ENCODE measurements around the gene ERBB4. TPM values are rescaled to one million over a fixed set of nuclear protein-coding genes. Genes with fewer than 3 reads are reported as not detected.

ERBB4 gene
- total RNA-seq, 1 donor from 2014 or later, result 8.3 TPM

GRCh38 chr2:212534336-212534735 lies 4.3 kb downstream of the ERBB4 start:
- DNase-seq, result no peak
- no peak overlapping the region for H3K27ac ChIP-seq (replicated peaks)
- TF ChIP-seq, protein P1, sequence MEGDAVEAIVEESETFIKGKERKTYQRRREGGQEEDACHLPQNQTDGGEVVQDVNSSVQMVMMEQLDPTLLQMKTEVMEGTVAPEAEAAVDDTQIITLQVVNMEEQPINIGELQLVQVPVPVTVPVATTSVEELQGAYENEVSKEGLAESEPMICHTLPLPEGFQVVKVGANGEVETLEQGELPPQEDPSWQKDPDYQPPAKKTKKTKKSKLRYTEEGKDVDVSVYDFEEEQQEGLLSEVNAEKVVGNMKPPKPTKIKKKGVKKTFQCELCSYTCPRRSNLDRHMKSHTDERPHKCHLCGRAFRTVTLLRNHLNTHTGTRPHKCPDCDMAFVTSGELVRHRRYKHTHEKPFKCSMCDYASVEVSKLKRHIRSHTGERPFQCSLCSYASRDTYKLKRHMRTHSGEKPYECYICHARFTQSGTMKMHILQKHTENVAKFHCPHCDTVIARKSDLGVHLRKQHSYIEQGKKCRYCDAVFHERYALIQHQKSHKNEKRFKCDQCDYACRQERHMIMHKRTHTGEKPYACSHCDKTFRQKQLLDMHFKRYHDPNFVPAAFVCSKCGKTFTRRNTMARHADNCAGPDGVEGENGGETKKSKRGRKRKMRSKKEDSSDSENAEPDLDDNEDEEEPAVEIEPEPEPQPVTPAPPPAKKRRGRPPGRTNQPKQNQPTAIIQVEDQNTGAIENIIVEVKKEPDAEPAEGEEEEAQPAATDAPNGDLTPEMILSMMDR (IDR thresholded peaks at IDR 0.05; ENCODE audit: borderline replicate concordance), result no peak
- no peaks in the 10 kb centered on the region for H3K9me3 ChIP-seq (replicated peaks)
- no peaks in the 10 kb centered on the region for H3K36me3 ChIP-seq
- H3K27me3 ChIP-seq (ENCODE audit: low read depth), result peaks cover 52% of the 10 kb centered on the region
- no peak overlapping the region for H3K4me3 ChIP-seq
- intact Hi-C loops (cut with micrococcal nuclease), result no loop called here
- peaks cover 57% of the 10 kb centered on the region for H3K4me1 ChIP-seq

DNA sequence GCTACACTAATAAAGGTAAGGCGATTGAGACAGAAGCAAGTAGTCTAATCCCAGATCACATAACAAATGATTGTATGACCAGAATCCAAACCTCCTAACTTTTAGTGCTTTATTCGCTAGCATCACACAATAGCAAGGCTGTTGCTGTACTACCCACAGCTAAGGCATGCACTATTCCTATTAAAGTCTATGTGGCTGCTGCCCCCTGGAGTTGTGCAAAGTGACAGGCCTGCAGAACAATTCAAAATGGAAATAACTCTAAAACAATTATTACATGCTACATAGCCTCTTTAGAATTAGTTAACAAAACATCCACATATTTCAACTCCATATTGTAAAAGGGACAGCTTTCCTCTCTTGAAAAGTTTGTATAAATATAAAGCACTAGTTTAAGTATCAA lies 6.0 kb downstream of the ERBB4 start:
- peaks cover 49% of the 10 kb centered on the region for H3K4me1 ChIP-seq
- no peaks in the 10 kb centered on the region for H3K36me3 ChIP-seq
- no peak overlapping the region for H3K4me3 ChIP-seq
- DNase-seq, result no peak
- H3K27ac ChIP-seq (replicated peaks), result no peak overlapping the region
- peaks cover 37% of the 10 kb centered on the region for H3K27me3 ChIP-seq (ENCODE audit: low read depth)
- no peaks in the 10 kb centered on the region for H3K9me3 ChIP-seq (replicated peaks)
- TF ChIP-seq, protein P1 (IDR thresholded peaks at IDR 0.05; ENCODE audit: borderline replicate concordance), result no peak
- intact Hi-C loops (cut with micrococcal nuclease), result no loop called here

DNA sequence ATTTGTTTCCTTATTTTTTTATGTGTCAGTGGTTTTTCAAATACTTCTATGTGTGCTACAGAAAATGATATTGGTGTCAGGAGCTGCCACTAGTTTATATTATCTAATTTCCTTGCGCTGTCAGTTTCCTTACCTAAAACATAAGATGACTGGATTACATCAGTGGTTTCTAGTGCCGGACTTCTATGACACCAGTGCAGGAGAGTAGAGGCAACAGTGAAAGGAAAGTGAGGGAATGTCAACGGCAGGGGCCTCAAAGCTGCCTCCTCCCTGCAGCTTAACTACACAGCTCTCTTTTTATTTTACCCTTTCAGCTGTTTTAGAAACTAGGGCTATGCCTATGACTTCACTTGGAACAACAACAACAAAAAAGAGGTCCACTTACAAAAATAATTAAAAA lies 6.5 kb downstream of the ERBB4 start:
- TF ChIP-seq, protein P1 (IDR thresholded peaks at IDR 0.05; ENCODE audit: borderline replicate concordance), result no peak
- H3K4me1 ChIP-seq, result peaks cover 45% of the 10 kb centered on the region
- peaks cover 32% of the 10 kb centered on the region for H3K27me3 ChIP-seq (ENCODE audit: low read depth)
- H3K36me3 ChIP-seq, result no peaks in the 10 kb centered on the region
- no peak overlapping the region for H3K27ac ChIP-seq (replicated peaks)
- intact Hi-C loops (cut with micrococcal nuclease), result no loop called here
- DNase-seq, result no peak
- H3K9me3 ChIP-seq (replicated peaks), result no peaks in the 10 kb centered on the region
- H3K4me3 ChIP-seq, result no peak overlapping the region

DNA sequence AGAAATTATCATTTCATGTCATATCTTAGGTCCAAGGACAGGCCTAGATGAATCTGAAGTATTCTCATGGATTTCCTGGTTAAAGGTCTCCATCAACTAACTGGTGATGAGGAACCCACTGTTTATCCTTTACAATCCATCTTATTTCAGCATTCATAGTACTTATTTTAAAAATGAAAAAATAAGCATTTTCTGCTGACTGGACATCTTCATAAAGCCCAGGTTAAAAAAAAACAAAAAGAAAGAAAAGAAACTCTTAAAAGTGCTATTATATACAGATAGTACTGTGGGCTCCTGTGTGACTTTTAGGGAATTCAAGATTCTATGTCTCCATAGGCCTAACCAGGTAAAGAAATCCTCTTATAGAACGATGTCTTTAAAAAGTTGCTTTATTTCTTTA lies 7.1 kb downstream of the ERBB4 start:
- peaks cover 45% of the 10 kb centered on the region for H3K4me1 ChIP-seq
- TF ChIP-seq, protein P1 (IDR thresholded peaks at IDR 0.05; ENCODE audit: borderline replicate concordance), result no peak
- H3K27ac ChIP-seq (replicated peaks), result no peak overlapping the region
- no peaks in the 10 kb centered on the region for H3K36me3 ChIP-seq
- no peak for DNase-seq
- H3K27me3 ChIP-seq (ENCODE audit: low read depth), result peaks cover 26% of the 10 kb centered on the region
- H3K9me3 ChIP-seq (replicated peaks), result no peaks in the 10 kb centered on the region
- H3K4me3 ChIP-seq, result no peak overlapping the region
- intact Hi-C loops (cut with micrococcal nuclease), result no loop called here

GRCh38 chr2:212530991-212531390 lies 7.6 kb downstream of the ERBB4 start:
- Histone ChIP-seq H3K4me3 (no peak overlapping the region), H3K27ac (replicated peaks) (no peak overlapping the region), H3K4me1 (peaks cover 41% of the 10 kb centered on the region), H3K9me3 (replicated peaks) (no peaks in the 10 kb centered on the region), H3K36me3 (no peaks in the 10 kb centered on the region), H3K27me3 (ENCODE audit: low read depth) (peaks cover 21% of the 10 kb centered on the region)
- intact Hi-C loops (cut with micrococcal nuclease), result no loop called here
- no peak for DNase-seq
- TF ChIP-seq, protein P1 (IDR thresholded peaks at IDR 0.05; ENCODE audit: borderline replicate concordance), result no peak

DNA sequence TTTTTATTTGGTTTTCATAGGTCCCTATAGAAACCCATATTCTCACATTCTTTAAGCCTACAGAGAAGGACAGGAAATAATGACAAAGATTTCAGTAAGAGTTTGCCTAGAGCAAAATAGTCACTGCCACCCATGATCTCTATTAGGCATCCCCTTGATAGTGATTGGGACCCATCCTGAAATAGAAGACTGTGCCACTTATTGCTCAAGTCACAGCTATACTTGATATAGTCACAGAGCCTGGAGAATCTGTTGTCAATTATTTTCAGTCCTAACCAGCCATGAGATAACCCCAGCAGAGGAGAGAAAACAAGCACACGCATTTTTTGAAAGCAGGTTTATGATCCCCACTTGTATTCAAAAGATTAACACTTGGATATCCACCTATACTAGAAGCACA lies 8.2 kb downstream of the ERBB4 start:
- no peak for DNase-seq
- Histone ChIP-seq H3K27ac (replicated peaks) (no peak overlapping the region), H3K27me3 (ENCODE audit: low read depth) (peaks cover 15% of the 10 kb centered on the region), H3K4me3 (no peak overlapping the region), H3K9me3 (replicated peaks) (no peaks in the 10 kb centered on the region), H3K4me1 (peaks cover 40% of the 10 kb centered on the region), H3K36me3 (no peaks in the 10 kb centered on the region)
- TF ChIP-seq, protein P1 (IDR thresholded peaks at IDR 0.05; ENCODE audit: borderline replicate concordance), result no peak
- intact Hi-C loops (cut with micrococcal nuclease), result no loop called here
